ENCODE results near the gene CDK5RAP3. TPM values are rescaled to one million over a fixed set of nuclear protein-coding genes. Genes with fewer than 3 reads are reported as not detected.
A peak's percentile ranks its signal among the peaks of the same experiment; 100 is the strongest.

The CDK5RAP3 gene, protein sequence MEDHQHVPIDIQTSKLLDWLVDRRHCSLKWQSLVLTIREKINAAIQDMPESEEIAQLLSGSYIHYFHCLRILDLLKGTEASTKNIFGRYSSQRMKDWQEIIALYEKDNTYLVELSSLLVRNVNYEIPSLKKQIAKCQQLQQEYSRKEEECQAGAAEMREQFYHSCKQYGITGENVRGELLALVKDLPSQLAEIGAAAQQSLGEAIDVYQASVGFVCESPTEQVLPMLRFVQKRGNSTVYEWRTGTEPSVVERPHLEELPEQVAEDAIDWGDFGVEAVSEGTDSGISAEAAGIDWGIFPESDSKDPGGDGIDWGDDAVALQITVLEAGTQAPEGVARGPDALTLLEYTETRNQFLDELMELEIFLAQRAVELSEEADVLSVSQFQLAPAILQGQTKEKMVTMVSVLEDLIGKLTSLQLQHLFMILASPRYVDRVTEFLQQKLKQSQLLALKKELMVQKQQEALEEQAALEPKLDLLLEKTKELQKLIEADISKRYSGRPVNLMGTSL
- 102 TPM in 2 replicates for polyA plus RNA-seq (2013)

DNA sequence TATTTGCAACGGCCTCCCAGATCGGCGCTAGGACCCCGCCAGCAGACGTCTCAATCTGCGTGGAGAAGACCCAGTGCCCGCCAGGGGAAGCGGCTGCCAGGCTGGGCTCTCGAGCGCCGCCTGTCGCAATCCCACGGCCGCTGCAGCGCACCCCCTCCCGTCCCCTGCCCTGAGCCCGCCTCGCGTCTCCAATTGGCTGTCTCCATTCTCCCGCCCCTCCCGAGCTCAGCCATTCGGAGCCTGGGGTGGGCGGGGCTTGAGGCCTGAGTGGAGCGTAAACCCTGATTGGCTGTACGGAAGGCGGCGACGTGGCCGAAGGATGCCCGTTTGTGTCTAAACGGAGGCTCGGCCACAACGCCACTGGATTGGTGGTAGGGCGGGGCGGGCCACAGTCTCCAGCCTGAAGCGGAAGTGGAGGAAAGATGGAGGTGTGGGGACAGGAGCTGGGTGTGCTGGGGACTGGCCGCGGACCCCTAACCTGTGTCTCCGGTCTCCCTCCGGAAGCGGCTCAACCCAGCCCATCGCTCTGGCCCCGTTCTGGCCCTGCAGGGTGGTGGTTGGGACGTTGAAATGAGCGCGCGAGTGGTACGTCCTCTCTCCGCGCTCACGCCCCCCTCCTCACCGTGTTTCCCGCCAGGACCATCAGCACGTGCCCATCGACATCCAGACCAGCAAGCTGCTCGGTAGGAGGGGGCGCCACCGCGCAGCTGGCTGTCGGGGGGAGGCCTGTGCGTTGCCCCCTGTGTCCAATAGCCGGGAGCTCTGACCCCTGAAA, at the start of gene CDK5RAP3:
TSS of gene CDK5RAP3 (plus strand) at position 389 of the 775 bp plus-strand sequence. CDS start at position 423, 34 bp downstream.
- Histone ChIP-seq H2BK5ac (ENCODE audit: low read depth, low read length, poor library complexity) (peak within 1 kb of the TSS; percentile 5), H3K9ac (ENCODE audit: low read length) (peak within 1 kb of the TSS; percentile 87), H4K91ac (ENCODE audit: low read depth, low read length) (peak within 1 kb of the TSS; percentile 53), H3K4ac (ENCODE audit: low read depth, low read length) (peak within 1 kb of the TSS; percentile 87), H3K18ac (ENCODE audit: low read length) (peak within 1 kb of the TSS; percentile 31), H2BK120ac (ENCODE audit: insufficient read depth, low read length, poor library complexity) (peak within 1 kb of the TSS; percentile 24), H3K36me3 (ENCODE audit: control insufficient read depth in 1 of 2, insufficient read depth in 2 of 2, low read length in 2 of 2) (peaks cover 17 to 23% of the 10 kb centered on the region in 2 experiments), H3K4me2 (ENCODE audit: low read length) (peak within 1 kb of the TSS; percentile 92), H2BK12ac (ENCODE audit: low read length) (no peak within 1 kb of the TSS), H3K23ac (ENCODE audit: low read length) (peak within 1 kb of the TSS; percentile 0), H3K9me3 (ENCODE audit: insufficient read depth, low read depth, low read length) (peaks cover 2% of the 10 kb centered on the region), H4K8ac (ENCODE audit: low read depth, low read length) (peak within 1 kb of the TSS; percentile 89), H2AK5ac (ENCODE audit: low read length) (peak within 1 kb of the TSS; percentile 94), H3K4me3 (ENCODE audit: low read depth, low read length) (peak within 1 kb of the TSS; percentile 89), H3K79me2 (ENCODE audit: control insufficient read depth, insufficient read depth, low read length, poor library complexity) (peaks cover 4% of the 10 kb centered on the region), H2AFZ (ENCODE audit: insufficient read depth, low read length, poor library complexity) (peak within 1 kb of the TSS; percentile 67), H3K79me1 (ENCODE audit: low read length) (peaks cover 4% of the 10 kb centered on the region), H3K14ac (ENCODE audit: low read length) (peak within 1 kb of the TSS; percentile 89), H3K4me1 (ENCODE audit: control insufficient read depth in 1 of 2, insufficient read depth in 2 of 2, low read length in 2 of 2) (peaks cover 9 to 14% of the 10 kb centered on the region in 2 experiments), H3K27ac (ENCODE audit: low read depth, low read length) (no peak within 1 kb of the TSS), H3K27me3 (ENCODE audit: insufficient read depth, low read length) (no peaks in the 10 kb centered on the region), H4K12ac (ENCODE audit: low read depth, low read length) (peak within 1 kb of the TSS; percentile 46)
- WGBS (ENCODE audit: extremely low coverage, insufficient coverage, insufficient read length): no CpG with 5 or more reads among the region's 62 CpGs
- DNase-seq: peak; percentile 100

DNA sequence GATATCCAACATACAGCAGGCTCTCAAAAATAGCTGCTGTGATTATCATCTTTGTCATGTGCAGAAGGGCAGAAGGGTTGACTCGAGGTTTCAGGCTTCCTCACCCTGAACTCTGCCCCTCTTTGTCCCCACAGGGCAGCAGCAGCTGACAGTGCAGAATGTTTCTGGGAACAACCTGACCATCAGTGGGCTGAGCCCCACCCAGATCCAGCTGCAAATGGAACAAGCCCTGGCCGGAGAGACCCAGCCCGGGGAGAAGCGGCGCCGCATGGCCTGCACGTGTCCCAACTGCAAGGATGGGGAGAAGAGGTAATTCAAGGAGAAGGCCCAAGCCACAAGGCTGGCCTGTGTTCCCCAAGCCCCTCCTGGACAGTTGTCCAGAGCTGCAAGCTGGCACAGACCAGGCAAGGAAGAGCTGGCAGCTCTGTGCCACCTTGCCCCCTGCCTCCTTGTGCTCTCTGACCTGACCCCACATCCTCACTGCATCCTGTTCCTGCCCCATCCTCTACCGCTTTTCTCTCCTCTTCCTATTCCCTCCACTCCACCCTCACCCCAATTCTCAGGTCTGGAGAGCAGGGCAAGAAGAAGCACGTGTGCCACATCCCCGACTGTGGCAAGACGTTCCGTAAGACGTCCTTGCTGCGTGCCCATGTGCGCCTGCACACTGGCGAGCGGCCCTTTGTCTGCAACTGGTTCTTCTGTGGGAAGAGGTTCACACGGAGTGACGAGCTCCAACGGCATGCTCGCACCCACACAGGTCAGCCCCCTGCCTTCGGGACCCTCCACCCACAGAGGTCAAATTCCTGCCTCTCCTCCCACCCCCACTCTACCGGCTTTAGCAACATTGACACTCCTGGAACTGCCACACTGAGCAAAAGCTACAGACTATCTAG, 45.9 kb upstream of the CDK5RAP3 start:
- WGBS (ENCODE audit: extremely low coverage, insufficient coverage, insufficient read length): no CpG with 5 or more reads among the region's 23 CpGs

DNA sequence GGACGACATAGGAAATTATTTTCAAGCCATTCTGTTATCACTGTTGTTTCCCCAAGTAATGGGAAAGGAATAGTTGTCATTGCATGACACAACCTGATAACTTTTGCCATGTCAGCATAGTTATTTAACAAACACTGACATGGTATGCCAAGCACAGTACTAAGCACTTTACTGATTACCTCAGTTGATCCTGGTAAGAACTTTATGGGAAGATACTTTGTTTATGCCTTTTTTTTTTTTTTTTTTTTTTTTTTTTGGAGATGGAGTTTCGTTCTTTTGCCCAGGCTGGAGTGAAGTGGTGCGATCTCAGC, 45.3 kb upstream of the CDK5RAP3 start:
- Histone ChIP-seq H3K4me3 (ENCODE audit: low read depth, low read length) (no peak overlapping the region), H2AK5ac (ENCODE audit: low read length) (no peak overlapping the region), H2BK12ac (ENCODE audit: low read length) (no peak overlapping the region), H3K79me2 (ENCODE audit: control insufficient read depth, insufficient read depth, low read length, poor library complexity) (no peaks in the 10 kb centered on the region), H3K23ac (ENCODE audit: low read length) (no peak overlapping the region), H4K91ac (ENCODE audit: low read depth, low read length) (no peak overlapping the region), H3K27me3 (ENCODE audit: insufficient read depth, low read length) (no peaks in the 10 kb centered on the region), H3K9me3 (ENCODE audit: insufficient read depth, low read depth, low read length) (peaks cover under 1% of the 10 kb centered on the region), H3K18ac (ENCODE audit: low read length) (no peak overlapping the region), H2BK120ac (ENCODE audit: insufficient read depth, low read length, poor library complexity) (no peak overlapping the region), H2AFZ (ENCODE audit: insufficient read depth, low read length, poor library complexity) (no peak overlapping the region), H4K8ac (ENCODE audit: low read depth, low read length) (no peak overlapping the region), H3K9ac (ENCODE audit: low read length) (no peak overlapping the region), H2BK5ac (ENCODE audit: low read depth, low read length, poor library complexity) (no peak overlapping the region), H3K36me3 (ENCODE audit: control insufficient read depth in 1 of 2, insufficient read depth in 2 of 2, low read length in 2 of 2) (peaks cover 28 to 31% of the 10 kb centered on the region in 2 experiments), H3K4me1 (ENCODE audit: control insufficient read depth in 1 of 2, insufficient read depth in 2 of 2, low read length in 2 of 2) (no peaks in the 10 kb centered on the region), H4K12ac (ENCODE audit: low read depth, low read length) (no peak overlapping the region), H3K27ac (ENCODE audit: low read depth, low read length) (no peak overlapping the region), H3K14ac (ENCODE audit: low read length) (no peak overlapping the region), H3K4me2 (ENCODE audit: low read length) (no peak overlapping the region), H3K4ac (ENCODE audit: low read depth, low read length) (no peak overlapping the region), H3K79me1 (ENCODE audit: low read length) (no peaks in the 10 kb centered on the region)
- no CpG with 5 or more reads among the region's 3 CpGs for WGBS (ENCODE audit: extremely low coverage, insufficient coverage, insufficient read length)
- DNase-seq: no peak

More for the DNA sequence above, 45.9 kb upstream of the CDK5RAP3 start:
- Histone ChIP-seq H3K18ac (ENCODE audit: low read length) (no peak overlapping the region), H3K4me2 (ENCODE audit: low read length) (no peak overlapping the region), H4K8ac (ENCODE audit: low read depth, low read length) (no peak overlapping the region), H3K4ac (ENCODE audit: low read depth, low read length) (no peak overlapping the region), H3K9me3 (ENCODE audit: insufficient read depth, low read depth, low read length) (no peaks in the 10 kb centered on the region), H3K14ac (ENCODE audit: low read length) (no peak overlapping the region), H3K27me3 (ENCODE audit: insufficient read depth, low read length) (no peaks in the 10 kb centered on the region), H2AK5ac (ENCODE audit: low read length) (no peak overlapping the region), H3K79me2 (ENCODE audit: control insufficient read depth, insufficient read depth, low read length, poor library complexity) (no peaks in the 10 kb centered on the region), H3K27ac (ENCODE audit: low read depth, low read length) (no peak overlapping the region), H3K9ac (ENCODE audit: low read length) (no peak overlapping the region), H2BK120ac (ENCODE audit: insufficient read depth, low read length, poor library complexity) (no peak overlapping the region), H2BK12ac (ENCODE audit: low read length) (no peak overlapping the region), H3K4me3 (ENCODE audit: low read depth, low read length) (no peak overlapping the region), H3K4me1 (ENCODE audit: control insufficient read depth in 1 of 2, insufficient read depth in 2 of 2, low read length in 2 of 2) (no peaks in the 10 kb centered on the region), H4K91ac (ENCODE audit: low read depth, low read length) (no peak overlapping the region), H3K79me1 (ENCODE audit: low read length) (no peaks in the 10 kb centered on the region), H2BK5ac (ENCODE audit: low read depth, low read length, poor library complexity) (no peak overlapping the region), H4K12ac (ENCODE audit: low read depth, low read length) (no peak overlapping the region), H2AFZ (ENCODE audit: insufficient read depth, low read length, poor library complexity) (no peak overlapping the region), H3K36me3 (ENCODE audit: control insufficient read depth in 1 of 2, insufficient read depth in 2 of 2, low read length in 2 of 2) (peaks cover 28 to 31% of the 10 kb centered on the region in 2 experiments), H3K23ac (ENCODE audit: low read length) (no peak overlapping the region)
- DNase-seq: no peak
